MM.1S (cell line): Measurements from ENCODE around the gene RAB10.

Experiments used
- DNase-seq: peaks from one replicate; pipeline ENCODE4 v3.0.0-alpha.2; 2015
- H2AFZ ChIP-seq: fragments of 300-600 bp; sonication (generic); 2 replicates; pipeline ENCODE4 v1.6.0; 2016; ENCODE audit warnings: antibody characterized with exemption, low read length
- H3F3A ChIP-seq: fragments of 300-600 bp; sonication (generic); 2 replicates; pipeline ENCODE4 v1.6.1; 2016; ENCODE audit warnings: mild to moderate bottlenecking, antibody characterized with exemption, low read length, moderate library complexity, mixed read lengths; ENCODE audit not compliant: insufficient read depth
- H3K27ac ChIP-seq: fragments of 300-600 bp; sonication (generic); 2 replicates; pipeline ENCODE4 v1.5.1; 2016; ENCODE audit warnings: mild to moderate bottlenecking, low read length
- H3K27me3 ChIP-seq: fragments of 300-600 bp; sonication (generic); replicated peaks from 2 replicates; pipeline ENCODE4 v1.6.0; 2016; ENCODE audit warnings: low read length; ENCODE audit not compliant: insufficient read depth
- H3K36me3 ChIP-seq: fragments of 300-600 bp; sonication (generic); replicated peaks from 2 replicates; pipeline ENCODE4 v1.6.1; 2016; ENCODE audit warnings: mild to moderate bottlenecking, low read length, mixed read lengths; ENCODE audit not compliant: insufficient read depth
- H3K4me1 ChIP-seq: fragments of 300-600 bp; sonication (generic); 2 replicates; pipeline ENCODE4 v1.6.1; 2016; ENCODE audit warnings: low read length, mixed read lengths
- H3K4me2 ChIP-seq: fragments of 300-600 bp; sonication (generic); 2 replicates; pipeline ENCODE4 v1.6.0; 2016; ENCODE audit warnings: low read depth, low read length
- H3K4me3 ChIP-seq: fragments of 300-600 bp; sonication (generic); 2 replicates; pipeline ENCODE4 v1.5.1; 2016; ENCODE audit warnings: low read length, mixed read lengths
- H3K79me2 ChIP-seq: fragments of 300-600 bp; sonication (generic); 2 replicates; pipeline ENCODE4 v1.6.1; 2016; ENCODE audit warnings: mixed run types, low read length, mixed read lengths
- H3K9ac ChIP-seq: fragments of 300-600 bp; sonication (generic); 2 replicates; pipeline ENCODE4 v1.6.1; 2016; ENCODE audit warnings: low read length, mixed read lengths
- H3K9me2 ChIP-seq: fragments of 300-600 bp; sonication (generic); replicated peaks from 2 replicates; pipeline ENCODE4 v1.6.1; 2016; ENCODE audit warnings: mild to moderate bottlenecking, low read length, mixed read lengths; ENCODE audit not compliant: insufficient read depth
- H3K9me3 ChIP-seq: fragments of 300-600 bp; sonication (generic); replicated peaks from 2 replicates; pipeline ENCODE4 v1.6.1; 2016; ENCODE audit warnings: mild to moderate bottlenecking, low read length, mixed read lengths; ENCODE audit not compliant: insufficient read depth
- H4K20me1 ChIP-seq: fragments of 300-600 bp; sonication (generic); 2 replicates; pipeline ENCODE4 v1.6.1; 2016; ENCODE audit warnings: mild to moderate bottlenecking, low read length, moderate library complexity, mixed read lengths; ENCODE audit not compliant: insufficient read depth
- EZH2 ChIP-seq: fragments of 300-600 bp; sonication (generic); optimal IDR thresholded peaks from 2 replicates; pipeline ENCODE3; 2017; ENCODE audit warnings: low read depth, mild to moderate bottlenecking, antibody characterized with exemption, low read length, mixed read lengths
- EZH2phosphoT487 ChIP-seq: fragments of 300-600 bp; sonication (generic); IDR thresholded peaks from 2 replicates; pipeline ENCODE4 v1.6.1; 2018; ENCODE audit warnings: antibody characterized with exemption, low read length
- TF ChIP-seq, protein P1 (sequence below): fragments of 300-600 bp; sonication (generic); IDR thresholded peaks from 2 replicates; pipeline ENCODE4 v1.5.1; 2016; ENCODE audit warnings: antibody characterized with exemption, low read length, mixed read lengths

The RAB10 gene

DNA sequence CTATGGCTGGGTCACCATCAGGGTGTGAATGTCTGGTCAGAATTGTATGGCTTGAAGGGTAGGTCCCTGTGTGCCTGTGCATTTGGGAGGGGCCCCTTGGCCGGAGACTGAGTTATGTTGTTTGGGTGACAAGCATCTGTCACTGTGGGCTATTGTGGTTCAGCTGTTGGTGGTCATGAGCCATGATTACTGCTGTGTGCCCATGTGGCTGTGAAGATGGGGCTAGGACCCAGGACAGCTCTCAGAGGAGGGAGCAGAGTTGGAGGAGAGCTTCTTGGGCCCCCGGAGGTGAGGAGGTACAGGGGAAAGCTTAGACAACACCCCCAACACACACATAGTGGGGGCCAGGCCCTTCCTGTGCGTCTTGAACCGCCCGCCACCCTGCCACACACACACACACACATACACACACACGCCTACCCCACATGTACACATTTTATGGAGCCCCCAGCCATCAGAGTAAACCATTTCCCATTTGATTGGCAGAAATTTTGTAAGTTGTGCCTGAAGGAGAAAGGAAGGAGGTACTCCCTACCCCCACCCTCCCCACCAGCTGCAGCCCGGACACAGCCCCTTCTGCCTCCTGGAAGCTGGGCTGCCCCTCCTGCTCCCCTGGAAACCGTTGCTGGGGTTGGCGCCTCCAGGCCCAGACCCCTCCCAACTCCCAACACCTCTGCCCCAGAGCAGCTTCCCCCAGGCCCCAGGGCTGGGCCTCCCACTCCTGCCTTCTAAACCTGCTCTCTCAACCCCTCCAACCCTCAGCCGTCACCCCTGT lies 141.0 kb downstream of the RAB10 start:
- no peak overlapping the region for H3K4me2 ChIP-seq
- no peaks in the 10 kb centered on the region for H3K36me3 ChIP-seq
- H3K27ac ChIP-seq = no peak overlapping the region
- H3K4me3 ChIP-seq = no peak overlapping the region
- no peak overlapping the region for H3K9ac ChIP-seq
- H3K27me3 ChIP-seq = peaks cover 17% of the 10 kb centered on the region
- no peaks in the 10 kb centered on the region for H3K79me2 ChIP-seq
- no peaks in the 10 kb centered on the region for H3K9me3 ChIP-seq
- H3K9me2 ChIP-seq = no peaks in the 10 kb centered on the region
- no peak for DNase-seq
- TF ChIP-seq EZH2 = no peak
- no peak for TF ChIP-seq EZH2phosphoT487
- TF ChIP-seq, protein P1, sequence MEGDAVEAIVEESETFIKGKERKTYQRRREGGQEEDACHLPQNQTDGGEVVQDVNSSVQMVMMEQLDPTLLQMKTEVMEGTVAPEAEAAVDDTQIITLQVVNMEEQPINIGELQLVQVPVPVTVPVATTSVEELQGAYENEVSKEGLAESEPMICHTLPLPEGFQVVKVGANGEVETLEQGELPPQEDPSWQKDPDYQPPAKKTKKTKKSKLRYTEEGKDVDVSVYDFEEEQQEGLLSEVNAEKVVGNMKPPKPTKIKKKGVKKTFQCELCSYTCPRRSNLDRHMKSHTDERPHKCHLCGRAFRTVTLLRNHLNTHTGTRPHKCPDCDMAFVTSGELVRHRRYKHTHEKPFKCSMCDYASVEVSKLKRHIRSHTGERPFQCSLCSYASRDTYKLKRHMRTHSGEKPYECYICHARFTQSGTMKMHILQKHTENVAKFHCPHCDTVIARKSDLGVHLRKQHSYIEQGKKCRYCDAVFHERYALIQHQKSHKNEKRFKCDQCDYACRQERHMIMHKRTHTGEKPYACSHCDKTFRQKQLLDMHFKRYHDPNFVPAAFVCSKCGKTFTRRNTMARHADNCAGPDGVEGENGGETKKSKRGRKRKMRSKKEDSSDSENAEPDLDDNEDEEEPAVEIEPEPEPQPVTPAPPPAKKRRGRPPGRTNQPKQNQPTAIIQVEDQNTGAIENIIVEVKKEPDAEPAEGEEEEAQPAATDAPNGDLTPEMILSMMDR = no peak
- H4K20me1 ChIP-seq = no peaks in the 10 kb centered on the region
- H2AFZ ChIP-seq = no peak overlapping the region
- H3K4me1 ChIP-seq = peaks cover 5% of the 10 kb centered on the region; the same call in 1 of the 2 replicates
- H3F3A ChIP-seq = no peaks in the 10 kb centered on the region

DNA sequence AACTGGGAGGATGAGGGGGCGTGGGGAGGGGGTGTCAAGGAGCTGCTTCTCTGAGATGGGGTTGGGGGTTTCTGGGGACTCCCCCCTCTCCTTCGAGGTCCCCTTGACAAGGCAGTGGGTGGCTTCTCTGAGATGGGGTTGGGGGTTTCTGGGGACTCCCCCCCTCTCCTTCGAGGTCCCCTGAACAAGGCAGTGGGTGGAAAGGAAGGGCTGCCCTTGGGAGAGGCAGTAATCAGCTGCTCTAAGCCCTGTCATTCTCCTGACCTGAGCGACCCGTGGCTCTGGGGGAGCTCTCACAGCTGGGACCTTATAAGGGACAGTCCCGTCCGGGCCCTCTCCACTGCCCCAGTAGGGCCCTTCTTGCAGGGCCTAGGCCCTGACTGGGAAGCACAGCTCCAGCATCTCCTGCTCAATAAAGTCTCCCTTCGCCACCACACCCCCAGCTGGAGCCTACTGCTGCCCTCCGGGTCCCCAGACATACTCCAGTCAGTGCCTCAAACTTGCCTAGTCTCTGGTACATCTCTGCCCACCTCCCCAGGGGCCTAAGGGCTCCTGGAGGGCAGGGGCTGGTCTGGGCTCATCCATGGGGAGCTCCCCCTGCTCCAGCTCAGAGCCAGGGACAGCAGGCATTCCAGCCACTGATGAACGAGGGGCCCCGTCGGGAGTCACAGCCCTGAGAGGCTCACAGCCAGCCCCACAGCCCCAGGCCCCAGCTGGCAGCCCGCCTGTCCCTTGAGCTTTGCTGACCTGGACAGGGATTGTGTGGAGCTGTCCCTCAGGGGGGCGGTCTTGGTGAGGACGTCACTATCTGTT lies 141.8 kb downstream of the RAB10 start:
- no peak overlapping the region for H3K4me3 ChIP-seq
- H3K4me2 ChIP-seq = no peak overlapping the region
- H3K9me2 ChIP-seq = no peaks in the 10 kb centered on the region
- no peaks in the 10 kb centered on the region for H4K20me1 ChIP-seq
- H3F3A ChIP-seq = no peaks in the 10 kb centered on the region
- DNase-seq = no peak
- TF ChIP-seq EZH2 = no peak
- TF ChIP-seq EZH2phosphoT487 = no peak
- TF ChIP-seq, protein P1 = no peak
- no peaks in the 10 kb centered on the region for H3K9me3 ChIP-seq
- H3K36me3 ChIP-seq = no peaks in the 10 kb centered on the region
- no peak overlapping the region for H3K9ac ChIP-seq
- H3K27ac ChIP-seq = no peak overlapping the region
- H3K4me1 ChIP-seq = peaks cover 5% of the 10 kb centered on the region; the same call in 1 of the 2 replicates
- no peaks in the 10 kb centered on the region for H3K79me2 ChIP-seq
- H2AFZ ChIP-seq = no peak overlapping the region
- H3K27me3 ChIP-seq = peaks cover 17% of the 10 kb centered on the region

DNA sequence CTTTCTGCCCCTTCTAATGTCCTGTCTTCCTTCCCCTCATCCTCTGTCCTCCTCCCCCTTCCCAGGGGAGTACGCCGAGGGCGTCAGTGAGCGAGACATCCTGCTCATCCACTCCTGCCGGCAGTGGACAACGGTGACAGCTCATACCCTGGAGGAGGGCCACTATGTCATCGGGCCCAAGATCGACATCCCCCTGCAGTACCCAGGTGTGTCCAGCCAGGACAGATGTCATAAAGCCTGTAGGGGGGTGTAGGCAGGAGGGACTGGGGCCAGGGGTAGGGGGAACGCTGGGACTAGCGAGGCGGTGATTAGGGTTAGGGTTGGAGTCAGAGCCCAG lies 142.4 kb downstream of the RAB10 start:
- H3K4me1 ChIP-seq = peaks cover 5% of the 10 kb centered on the region; the same call in 1 of the 2 replicates
- no peak overlapping the region for H3K27ac ChIP-seq
- no peak overlapping the region for H3K4me2 ChIP-seq
- H3K27me3 ChIP-seq = peaks cover 17% of the 10 kb centered on the region
- no peak overlapping the region for H3K9ac ChIP-seq
- no peaks in the 10 kb centered on the region for H3F3A ChIP-seq
- H3K9me2 ChIP-seq = no peaks in the 10 kb centered on the region
- no peak for TF ChIP-seq EZH2phosphoT487
- TF ChIP-seq, protein P1 = no peak
- TF ChIP-seq EZH2 = no peak
- no peak overlapping the region for H3K4me3 ChIP-seq
- H3K9me3 ChIP-seq = no peaks in the 10 kb centered on the region
- H4K20me1 ChIP-seq = no peaks in the 10 kb centered on the region
- DNase-seq = no peak
- H2AFZ ChIP-seq = no peak overlapping the region
- no peaks in the 10 kb centered on the region for H3K36me3 ChIP-seq
- no peaks in the 10 kb centered on the region for H3K79me2 ChIP-seq
